GM23338 (cell line): ENCODE measurements around the gene PHACTR1.

Source experiments
- CREB1 ChIP-seq: fragments of 250-450 bp; sonication (Bioruptor Pico); IDR thresholded peaks from 2 replicates; pipeline ENCODE4 v1.5.0; 2020; ENCODE audit warnings: low read depth, mild to moderate bottlenecking, moderate library complexity
- EZH2 ChIP-seq: fragments of 200-600 bp; sonication (generic); IDR thresholded peaks from one replicate; pipeline ENCODE4 v1.8.0; 2017; ENCODE audit warnings: antibody characterized with exemption, mild to moderate bottlenecking, low read depth; ENCODE audit not compliant: unreplicated experiment
- EZH2phosphoT487 ChIP-seq: fragments of 200-600 bp; sonication (generic); IDR thresholded peaks from one replicate; pipeline ENCODE4 v1.8.1; 2018; ENCODE audit warnings: antibody characterized with exemption; ENCODE audit not compliant: unreplicated experiment
- JUNB ChIP-seq: IDR thresholded peaks from one replicate; pipeline ENCODE4 v1.6.1; 2016; ENCODE audit warnings: antibody characterized with exemption; ENCODE audit not compliant: unreplicated experiment
- NANOG ChIP-seq: IDR thresholded peaks from 2 replicates; pipeline ENCODE4 v1.6.1; 2016; ENCODE audit warnings: antibody characterized with exemption, borderline replicate concordance
- POLR2AphosphoS5 ChIP-seq: IDR thresholded peaks from 2 replicates; pipeline ENCODE4 v1.6.1; 2016; ENCODE audit warnings: antibody characterized with exemption, low read depth
- STAT1 ChIP-seq: IDR thresholded peaks from one replicate; pipeline ENCODE4 v1.6.1; 2016; ENCODE audit warnings: antibody characterized with exemption; ENCODE audit not compliant: unreplicated experiment
- ZNF114 ChIP-seq: fragments of 250-450 bp; sonication (Bioruptor Pico); IDR thresholded peaks from 2 replicates; pipeline ENCODE4 v1.5.0; 2020; ENCODE audit warnings: mild to moderate bottlenecking, moderate library complexity
- TF ChIP-seq, protein P1 (sequence below), 2 experiments: fragments of 200-600 bp in 1 of 2; sonication (generic) in 1 of 2; conservative IDR thresholded peaks; 2 replicates each; pipeline versions ENCODE4 v1.5.1 to v1.6.1; 2016 to 2017; ENCODE audit warnings: antibody characterized with exemption in 2 of 2, low read depth in 2 of 2, mild to moderate bottlenecking in 2 of 2, moderate library complexity in 1 of 2
- TF ChIP-seq, protein P2 (sequence below): IDR thresholded peaks from one replicate; pipeline ENCODE4 v1.6.1; 2018; ENCODE audit warnings: antibody characterized with exemption; ENCODE audit not compliant: unreplicated experiment
- TF ChIP-seq, protein P3 (sequence below): IDR thresholded peaks from 2 replicates; pipeline ENCODE4 v1.6.1; 2016; ENCODE audit warnings: antibody characterized with exemption

DNA sequence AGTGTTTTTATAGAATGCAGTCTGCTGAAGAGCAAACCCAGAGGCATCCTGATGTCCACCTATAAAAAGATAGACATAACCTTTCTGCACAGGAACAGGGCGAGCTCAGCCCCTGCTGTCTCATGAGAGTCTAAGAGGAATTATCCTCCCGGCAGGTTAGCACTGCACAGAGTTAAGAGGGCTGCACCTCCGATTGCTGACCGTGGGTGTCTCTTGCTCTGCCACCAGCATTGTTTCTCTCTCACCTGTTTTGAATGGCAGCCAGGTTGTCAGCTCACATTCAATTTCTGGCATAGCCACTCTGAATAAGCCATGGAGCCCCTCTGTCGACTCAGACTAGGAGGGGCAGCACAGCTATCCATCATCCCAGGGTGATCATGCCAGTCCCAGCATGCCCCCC, 211.2 kb downstream of the PHACTR1 start:
- TF ChIP-seq POLR2AphosphoS5 (no peak), CREB1 (CRISPR knock-in tag) (no peak), EZH2 (no peak), ZNF114 (CRISPR knock-in tag) (no peak), EZH2phosphoT487 (no peak), NANOG (no peak), JUNB (no peak), STAT1 (no peak)
- TF ChIP-seq, protein P1, sequence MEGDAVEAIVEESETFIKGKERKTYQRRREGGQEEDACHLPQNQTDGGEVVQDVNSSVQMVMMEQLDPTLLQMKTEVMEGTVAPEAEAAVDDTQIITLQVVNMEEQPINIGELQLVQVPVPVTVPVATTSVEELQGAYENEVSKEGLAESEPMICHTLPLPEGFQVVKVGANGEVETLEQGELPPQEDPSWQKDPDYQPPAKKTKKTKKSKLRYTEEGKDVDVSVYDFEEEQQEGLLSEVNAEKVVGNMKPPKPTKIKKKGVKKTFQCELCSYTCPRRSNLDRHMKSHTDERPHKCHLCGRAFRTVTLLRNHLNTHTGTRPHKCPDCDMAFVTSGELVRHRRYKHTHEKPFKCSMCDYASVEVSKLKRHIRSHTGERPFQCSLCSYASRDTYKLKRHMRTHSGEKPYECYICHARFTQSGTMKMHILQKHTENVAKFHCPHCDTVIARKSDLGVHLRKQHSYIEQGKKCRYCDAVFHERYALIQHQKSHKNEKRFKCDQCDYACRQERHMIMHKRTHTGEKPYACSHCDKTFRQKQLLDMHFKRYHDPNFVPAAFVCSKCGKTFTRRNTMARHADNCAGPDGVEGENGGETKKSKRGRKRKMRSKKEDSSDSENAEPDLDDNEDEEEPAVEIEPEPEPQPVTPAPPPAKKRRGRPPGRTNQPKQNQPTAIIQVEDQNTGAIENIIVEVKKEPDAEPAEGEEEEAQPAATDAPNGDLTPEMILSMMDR (conservative IDR thresholded peaks at IDR 0.05; ENCODE audit: low read depth in 2 of 2): no peak
- TF ChIP-seq, protein P2, sequence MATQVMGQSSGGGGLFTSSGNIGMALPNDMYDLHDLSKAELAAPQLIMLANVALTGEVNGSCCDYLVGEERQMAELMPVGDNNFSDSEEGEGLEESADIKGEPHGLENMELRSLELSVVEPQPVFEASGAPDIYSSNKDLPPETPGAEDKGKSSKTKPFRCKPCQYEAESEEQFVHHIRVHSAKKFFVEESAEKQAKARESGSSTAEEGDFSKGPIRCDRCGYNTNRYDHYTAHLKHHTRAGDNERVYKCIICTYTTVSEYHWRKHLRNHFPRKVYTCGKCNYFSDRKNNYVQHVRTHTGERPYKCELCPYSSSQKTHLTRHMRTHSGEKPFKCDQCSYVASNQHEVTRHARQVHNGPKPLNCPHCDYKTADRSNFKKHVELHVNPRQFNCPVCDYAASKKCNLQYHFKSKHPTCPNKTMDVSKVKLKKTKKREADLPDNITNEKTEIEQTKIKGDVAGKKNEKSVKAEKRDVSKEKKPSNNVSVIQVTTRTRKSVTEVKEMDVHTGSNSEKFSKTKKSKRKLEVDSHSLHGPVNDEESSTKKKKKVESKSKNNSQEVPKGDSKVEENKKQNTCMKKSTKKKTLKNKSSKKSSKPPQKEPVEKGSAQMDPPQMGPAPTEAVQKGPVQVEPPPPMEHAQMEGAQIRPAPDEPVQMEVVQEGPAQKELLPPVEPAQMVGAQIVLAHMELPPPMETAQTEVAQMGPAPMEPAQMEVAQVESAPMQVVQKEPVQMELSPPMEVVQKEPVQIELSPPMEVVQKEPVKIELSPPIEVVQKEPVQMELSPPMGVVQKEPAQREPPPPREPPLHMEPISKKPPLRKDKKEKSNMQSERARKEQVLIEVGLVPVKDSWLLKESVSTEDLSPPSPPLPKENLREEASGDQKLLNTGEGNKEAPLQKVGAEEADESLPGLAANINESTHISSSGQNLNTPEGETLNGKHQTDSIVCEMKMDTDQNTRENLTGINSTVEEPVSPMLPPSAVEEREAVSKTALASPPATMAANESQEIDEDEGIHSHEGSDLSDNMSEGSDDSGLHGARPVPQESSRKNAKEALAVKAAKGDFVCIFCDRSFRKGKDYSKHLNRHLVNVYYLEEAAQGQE: no peak
- TF ChIP-seq, protein P3, sequence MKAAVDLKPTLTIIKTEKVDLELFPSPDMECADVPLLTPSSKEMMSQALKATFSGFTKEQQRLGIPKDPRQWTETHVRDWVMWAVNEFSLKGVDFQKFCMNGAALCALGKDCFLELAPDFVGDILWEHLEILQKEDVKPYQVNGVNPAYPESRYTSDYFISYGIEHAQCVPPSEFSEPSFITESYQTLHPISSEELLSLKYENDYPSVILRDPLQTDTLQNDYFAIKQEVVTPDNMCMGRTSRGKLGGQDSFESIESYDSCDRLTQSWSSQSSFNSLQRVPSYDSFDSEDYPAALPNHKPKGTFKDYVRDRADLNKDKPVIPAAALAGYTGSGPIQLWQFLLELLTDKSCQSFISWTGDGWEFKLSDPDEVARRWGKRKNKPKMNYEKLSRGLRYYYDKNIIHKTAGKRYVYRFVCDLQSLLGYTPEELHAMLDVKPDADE: no peak
